Measurements from ENCODE around the gene ZNF805.
"Not testable (repeated sequence)": the region's sequence is repeated elsewhere in the genome, so short reads cannot be mapped to it uniquely, and the experiment has no call there.

Gene ZNF805

DNA sequence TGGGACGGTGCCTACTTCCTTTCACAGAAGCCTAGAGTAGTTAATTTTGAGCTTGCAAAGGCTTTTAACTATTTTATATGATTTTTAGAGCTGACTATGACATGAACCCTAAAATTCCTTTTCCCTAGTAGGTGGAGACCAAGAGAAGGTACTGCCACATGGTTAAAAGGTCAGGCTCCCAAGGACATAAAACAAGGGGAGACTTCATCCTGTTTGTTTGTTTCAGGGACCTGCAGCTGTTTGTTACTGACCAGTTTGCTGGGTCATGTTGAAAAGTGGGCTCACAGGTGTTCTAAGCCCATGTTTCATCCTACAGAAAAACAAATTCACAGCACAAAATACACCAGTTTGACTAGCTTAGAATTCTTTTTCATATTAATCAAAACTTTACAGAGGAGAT lies 36.0 kb downstream of the ZNF805 start:
- in situ Hi-C loops (cut with HindIII; ENCODE audit: low sequenced_read_pairs): no loop called here
- TF ChIP-seq, protein P1, sequence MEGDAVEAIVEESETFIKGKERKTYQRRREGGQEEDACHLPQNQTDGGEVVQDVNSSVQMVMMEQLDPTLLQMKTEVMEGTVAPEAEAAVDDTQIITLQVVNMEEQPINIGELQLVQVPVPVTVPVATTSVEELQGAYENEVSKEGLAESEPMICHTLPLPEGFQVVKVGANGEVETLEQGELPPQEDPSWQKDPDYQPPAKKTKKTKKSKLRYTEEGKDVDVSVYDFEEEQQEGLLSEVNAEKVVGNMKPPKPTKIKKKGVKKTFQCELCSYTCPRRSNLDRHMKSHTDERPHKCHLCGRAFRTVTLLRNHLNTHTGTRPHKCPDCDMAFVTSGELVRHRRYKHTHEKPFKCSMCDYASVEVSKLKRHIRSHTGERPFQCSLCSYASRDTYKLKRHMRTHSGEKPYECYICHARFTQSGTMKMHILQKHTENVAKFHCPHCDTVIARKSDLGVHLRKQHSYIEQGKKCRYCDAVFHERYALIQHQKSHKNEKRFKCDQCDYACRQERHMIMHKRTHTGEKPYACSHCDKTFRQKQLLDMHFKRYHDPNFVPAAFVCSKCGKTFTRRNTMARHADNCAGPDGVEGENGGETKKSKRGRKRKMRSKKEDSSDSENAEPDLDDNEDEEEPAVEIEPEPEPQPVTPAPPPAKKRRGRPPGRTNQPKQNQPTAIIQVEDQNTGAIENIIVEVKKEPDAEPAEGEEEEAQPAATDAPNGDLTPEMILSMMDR (IDR thresholded peaks at IDR 0.05; ENCODE audit: low read depth, low read length): no peak
- DNase-seq (ENCODE audit: low read depth, low spot score): no peak

GRCh38 chr19:57278481-57278880 lies 38.0 kb downstream of the ZNF805 start:
- in situ Hi-C loops (cut with HindIII; ENCODE audit: low sequenced_read_pairs); H3K4me3 ChIP-seq (ENCODE audit: low read depth, low read length): not testable (repeated sequence)
- peak; percentile 68 for DNase-seq (ENCODE audit: low read depth, low spot score)

More for the DNA sequence above, 36.0 kb downstream of the ZNF805 start:
- H3K4me3 ChIP-seq (ENCODE audit: low read depth, low read length): no peak overlapping the region

DNA sequence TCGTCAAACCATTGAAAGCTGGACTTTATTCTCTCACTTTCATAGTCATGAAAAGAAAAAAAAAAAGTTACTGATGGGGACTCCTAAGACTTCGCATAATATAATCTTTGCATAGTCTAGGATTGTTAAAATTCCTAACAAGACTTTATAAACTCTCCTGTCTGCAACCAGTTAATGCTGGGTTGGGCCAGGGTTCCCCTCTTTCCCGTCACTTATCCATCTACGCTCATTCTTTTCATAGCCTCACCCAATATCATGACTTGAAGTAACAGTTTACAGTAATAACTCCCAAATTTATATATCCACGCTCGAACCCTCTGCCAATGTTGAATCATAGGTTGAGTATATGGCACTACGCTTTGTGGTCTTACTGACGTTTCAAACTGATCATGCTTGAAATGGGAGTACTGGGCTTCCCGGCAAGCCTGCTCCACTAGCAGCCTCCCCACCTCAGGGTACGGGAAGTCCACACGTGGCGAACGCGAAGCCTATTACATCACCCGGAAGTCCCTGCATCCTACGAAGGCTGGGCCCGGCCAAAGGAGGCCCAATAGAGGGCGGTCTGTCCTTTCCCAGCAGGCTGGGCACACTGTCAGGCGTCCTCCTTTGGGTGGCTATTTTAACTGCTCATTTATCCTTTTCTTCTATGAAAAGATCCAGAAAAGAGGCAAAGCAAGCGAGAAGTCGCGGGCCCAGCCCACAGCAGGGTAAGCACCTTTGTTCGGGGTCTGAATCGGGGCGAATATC lies 39.2 kb downstream of the ZNF805 start:
- peak; percentile 98 for DNase-seq (ENCODE audit: low read depth, low spot score)
- TF ChIP-seq, protein P1 (IDR thresholded peaks at IDR 0.05; ENCODE audit: low read depth, low read length): peak; percentile 32
- peak overlapping the region; percentile 96 for H3K4me3 ChIP-seq (ENCODE audit: low read depth, low read length)
- in situ Hi-C loops (cut with HindIII; ENCODE audit: low sequenced_read_pairs): no loop called here

- peak; percentile 98 for DNase-seq (ENCODE audit: low read depth, low spot score)
- H3K4me3 ChIP-seq (ENCODE audit: low read depth, low read length): peak within 1 kb of the TSS; percentile 96
- in situ Hi-C loops (cut with HindIII; ENCODE audit: low sequenced_read_pairs): no loop called here
- TF ChIP-seq, protein P1 (IDR thresholded peaks at IDR 0.05; ENCODE audit: low read depth, low read length): no peak
Observed at GRCh38 chr19:57280165-57280961, 39.9 kb downstream of the ZNF805 start, which contains the start of gene ZNF460. Gene ZNF460, plus strand, starts transcription at chr19:57280485. Its CDS starts 322 bp downstream, at chr19:57280807.

- DNase-seq (ENCODE audit: low read depth, low spot score): no peak
- TF ChIP-seq, protein P1 (IDR thresholded peaks at IDR 0.05; ENCODE audit: low read depth, low read length): no peak
- in situ Hi-C loops (cut with HindIII; ENCODE audit: low sequenced_read_pairs): no loop called here
- H3K4me3 ChIP-seq (ENCODE audit: low read depth, low read length): peak overlapping the region; percentile 96
Observed at GRCh38 chr19:57280962-57281400, 40.5 kb downstream of the ZNF805 start.

- in situ Hi-C loops (cut with HindIII; ENCODE audit: low sequenced_read_pairs): no loop called here
- H3K4me3 ChIP-seq (ENCODE audit: low read depth, low read length): peak overlapping the region; percentile 1
- TF ChIP-seq, protein P1 (IDR thresholded peaks at IDR 0.05; ENCODE audit: low read depth, low read length): no peak
- no peak for DNase-seq (ENCODE audit: low read depth, low spot score)
Observed at GRCh38 chr19:57282011-57282643, 41.7 kb downstream of the ZNF805 start.
